K562 (cell line): Measurements from ENCODE around the gene PTPRM. TPM values are rescaled to one million over a fixed set of nuclear protein-coding genes. Genes with fewer than 3 reads are reported as not detected.

Experiments used
- ATAC-seq: fragments of 200-7000 bp; cut with Tn5 transposase; 3 replicates; pipeline ENCODE4 v1.9.1; 2020; ENCODE audit warnings: moderate library complexity
- BruUV-seq: library from RNA; stranded (reverse); fragments of 400-500 nt; replicated peaks from 2 replicates; lab custom pipeline; 2021; lab: Mats Ljungman, UMichigan
- CTCF ChIA-PET: fragments of 300-600 bp; formaldehyde crosslinking; extraction: SDS; loops from one replicate; lab custom pipeline; 2021; ENCODE audit warnings: low intra/inter-chr PET ratio; lab: Yijun Ruan, JAX
- POLR2A ChIA-PET: fragments of 300-600, 350-650 bp; sonication (Branson Sonifier 250); formaldehyde crosslinking; extraction: SDS; loops from one replicate; lab custom pipeline; 2021; ENCODE audit warnings: antibody characterized with exemption, inconsistent platforms; lab: Yijun Ruan, JAX
- DNase-seq, 4 experiments: peaks; one replicate each; pipeline versions ENCODE4 v3.0.0 to v3.0.0-alpha.2; 2011 to 2018; ENCODE audit warnings: low spot score in 3 of 4, mixed read lengths in 3 of 4; ENCODE audit errors: extremely low read depth in 1 of 4
- FAIRE-seq: peaks from 2 replicates; lab custom pipeline; 2011; peaks lifted over from hg19 to GRCh38; lab: Jason Lieb, UNC
- H2AFZ ChIP-seq: 2 replicates; pipeline ENCODE4 v1.6.0; 2011; ENCODE audit warnings: low read depth, low read length, control low read depth, inconsistent platforms
- H3K27ac ChIP-seq: fragments of 200-600 bp; 3 replicates; pipeline ENCODE4 v1.8.0; 2011; ENCODE audit warnings: low read depth, mild to moderate bottlenecking, control low read depth, inconsistent platforms, low read length, moderate library complexity, mixed read lengths; ENCODE audit errors: extremely low read depth
- H3K27me3 ChIP-seq, 2 experiments: fragments of 300-600 bp in 1 of 2; 2 replicates in 1 of 2; 3 replicates in 1 of 2; pipeline versions ENCODE4 v1.6.0 to v1.8.0; 2011; ENCODE audit warnings: inconsistent platforms in 2 of 2, low read length in 2 of 2, mild to moderate bottlenecking in 1 of 2, mixed read lengths in 1 of 2, moderate library complexity in 1 of 2; ENCODE audit not compliant: control insufficient read depth in 2 of 2, insufficient read depth in 2 of 2
- H3K36me3 ChIP-seq: fragments of 300-600 bp; 3 replicates; pipeline ENCODE4 v1.8.0; 2011; ENCODE audit warnings: mild to moderate bottlenecking, low read length, inconsistent platforms; ENCODE audit not compliant: control insufficient read depth, insufficient read depth
- H3K4me1 ChIP-seq, 2 experiments: fragments of 200-600 bp in 1 of 2; replicated peaks in 1 of 2; 2 replicates in 1 of 2; 3 replicates in 1 of 2; pipeline versions ENCODE4 v1.5.1 to v1.8.0; 2011; ENCODE audit warnings: inconsistent platforms in 2 of 2, low read length in 2 of 2, mild to moderate bottlenecking in 1 of 2, mixed read lengths in 1 of 2, moderate library complexity in 1 of 2; ENCODE audit not compliant: control insufficient read depth in 2 of 2, insufficient read depth in 2 of 2
- H3K4me2 ChIP-seq: 2 replicates; pipeline ENCODE4 v1.6.1; 2011; ENCODE audit warnings: low read length, control low read depth, inconsistent platforms, mixed read lengths; ENCODE audit not compliant: insufficient read depth
- H3K4me3 ChIP-seq: fragments of 200-600 bp; sonication (generic), shearing (Covaris generic); 2 replicates; pipeline ENCODE4 v1.5.1; 2016; ENCODE audit warnings: control low read depth, inconsistent platforms
- H3K79me2 ChIP-seq: fragments of 200-600 bp; 3 replicates; pipeline ENCODE4 v1.8.0; 2011; ENCODE audit warnings: low read length, inconsistent platforms; ENCODE audit not compliant: control insufficient read depth, insufficient read depth
- H3K9ac ChIP-seq, 2 experiments: 2 replicates each; pipeline versions ENCODE4 v1.6.0 to v1.6.1; 2011; ENCODE audit warnings: low read depth in 2 of 2, low read length in 2 of 2, control low read depth in 1 of 2, inconsistent platforms in 1 of 2, mild to moderate bottlenecking in 1 of 2, mixed read lengths in 1 of 2; ENCODE audit not compliant: insufficient read depth in 1 of 2
- H3K9me1 ChIP-seq: one replicate; pipeline ENCODE4 v1.6.0; 2011; ENCODE audit warnings: inconsistent platforms, mild to moderate bottlenecking, low read length, moderate library complexity; ENCODE audit not compliant: control insufficient read depth, insufficient read depth
- H3K9me3 ChIP-seq: replicated peaks from 2 replicates; pipeline ENCODE4 v1.5.1; 2011; ENCODE audit warnings: low read depth, low read length, inconsistent platforms; ENCODE audit not compliant: control insufficient read depth, insufficient read depth
- H4K20me1 ChIP-seq: replicated peaks from 2 replicates; pipeline ENCODE4 v1.6.1; 2011; ENCODE audit warnings: low read length, inconsistent platforms, mixed read lengths; ENCODE audit not compliant: control insufficient read depth, insufficient read depth
- BHLHE40 ChIP-seq: IDR thresholded peaks from 2 replicates; pipeline ENCODE4 v1.6.1; 2011; ENCODE audit warnings: low read length, improper control_type of control experiment
- GATAD2B ChIP-seq: fragments of 450-650 bp; IDR thresholded peaks from 2 replicates; pipeline ENCODE4 v1.6.1; 2017; ENCODE audit warnings: mild to moderate bottlenecking, borderline replicate concordance
- KDM4B ChIP-seq, 2 experiments: fragments of 450-650 bp in 1 of 2; sonication (generic) in 1 of 2; IDR thresholded peaks; 2 replicates each; pipeline ENCODE4 v1.6.1; 2016 to 2017; ENCODE audit warnings: borderline replicate concordance in 2 of 2, antibody characterized with exemption in 1 of 2, low read depth in 1 of 2, mild to moderate bottlenecking in 1 of 2
- MNT ChIP-seq, 2 experiments: fragments of 450-650 bp; conservative IDR thresholded peaks; 2 replicates each; pipeline ENCODE4 v1.6.1; 2017; ENCODE audit warnings: mild to moderate bottlenecking in 2 of 2, moderate library complexity in 2 of 2
- NR2F6 ChIP-seq: fragments of 450-650 bp; formaldehyde crosslinking; IDR thresholded peaks from 2 replicates; pipeline ENCODE4 v1.4.0; 2020; ENCODE audit warnings: mild to moderate bottlenecking
- PHTF2 ChIP-seq: fragments of 250-450 bp; sonication (Bioruptor Pico); IDR thresholded peaks from 2 replicates; pipeline ENCODE4 v1.5.0; 2021; ENCODE audit warnings: mild to moderate bottlenecking
- SMARCE1 ChIP-seq: fragments of 450-650 bp; IDR thresholded peaks from 2 replicates; pipeline ENCODE4 v1.7.1; 2016; ENCODE audit warnings: mild to moderate bottlenecking
- ZNF695 ChIP-seq: fragments of 450-650 bp; formaldehyde crosslinking; IDR thresholded peaks from 2 replicates; pipeline ENCODE4 v1.4.0; 2020; ENCODE audit warnings: mild to moderate bottlenecking, moderate library complexity
- ZNF76 ChIP-seq: fragments of 250-450 bp; sonication (Bioruptor Pico); IDR thresholded peaks from 2 replicates; pipeline ENCODE4 v1.4.0; 2020; ENCODE audit warnings: mild to moderate bottlenecking, moderate library complexity, borderline replicate concordance
- WGBS: fragments of 100-300 bp; shearing (Covaris generic); methylation state at CpG from one replicate; pipeline ENCODE4 v1.1.6; 2016; ENCODE audit warnings: low coverage, mixed read lengths; ENCODE audit not compliant: insufficient coverage; ENCODE audit errors: missing lambda C conversion rate; 5-methylcytosine and 5-hydroxymethylcytosine counted together
- in situ Hi-C: fragments of 300-500 bp; cut with MboI; formaldehyde crosslinking; loops from 4 replicates; pipeline ENCODE4 v1.15.0; 2018; ENCODE audit warnings: inconsistent platforms, mixed read lengths
- intact Hi-C: fragments of 100-400 bp; cut with micrococcal nuclease; formaldehyde crosslinking; loops from 2 replicates; pipeline ENCODE4 v1.14.2; 2022
- polyA plus RNA-seq, 8 experiments: library from polyadenylated mRNA; depleted of rRNA in 4 of 8; stranded (reverse) in 5 of 8; unstranded in 3 of 8; fragments of >200 nt; fragmentation: Nextera tagmentation in 2 of 8; fragmentation: Illumina TruSeq in 1 of 8; extraction: Ambion mirVana in 2 of 8; extraction: Trizol in 1 of 8; gene quantifications; 2 replicates each; pipeline versions ENCODE4 v1.2.1 to v1.2.3, GENCODE V29; 2011 to 2014; ENCODE audit warnings: inconsistent platforms in 1 of 8, missing spikeins in 1 of 8
- total RNA-seq, 7 experiments: library from RNA; depleted of rRNA in 6 of 7; stranded (reverse); fragments of >200 nt in 6 of 7; fragmentation: Illumina TruSeq in 2 of 7; extraction: Trizol in 2 of 7; gene quantifications; 2 replicates each; pipeline versions ENCODE4 v1.2.1 to v1.2.3, GENCODE V29; 2011 to 2021; ENCODE audit warnings: low replicate concordance in 1 of 7
- TF ChIP-seq, protein P1 (sequence below): fragments of 250-450 bp; sonication (Bioruptor Pico); IDR thresholded peaks from 2 replicates; pipeline ENCODE4 v1.9.0; 2021; ENCODE audit warnings: mild to moderate bottlenecking
- TF ChIP-seq, protein P2 (sequence below): fragments of 250-450 bp; sonication (Bioruptor Pico); IDR thresholded peaks from 2 replicates; pipeline ENCODE4 v1.4.0; 2020; ENCODE audit warnings: mild to moderate bottlenecking, moderate library complexity
- TF ChIP-seq, protein P3 (sequence below): IDR thresholded peaks from 2 replicates; pipeline ENCODE4 v1.6.1; 2014; ENCODE audit warnings: antibody characterized with exemption

Gene PTPRM
- total and polyA plus RNA-seq, 9 of the 15 experiments (the other 6 are each of a cell fraction or from before 2014, with no cell fraction given) = 0.03 to 0.16 (median 0.08) TPM; not detected in 3

DNA sequence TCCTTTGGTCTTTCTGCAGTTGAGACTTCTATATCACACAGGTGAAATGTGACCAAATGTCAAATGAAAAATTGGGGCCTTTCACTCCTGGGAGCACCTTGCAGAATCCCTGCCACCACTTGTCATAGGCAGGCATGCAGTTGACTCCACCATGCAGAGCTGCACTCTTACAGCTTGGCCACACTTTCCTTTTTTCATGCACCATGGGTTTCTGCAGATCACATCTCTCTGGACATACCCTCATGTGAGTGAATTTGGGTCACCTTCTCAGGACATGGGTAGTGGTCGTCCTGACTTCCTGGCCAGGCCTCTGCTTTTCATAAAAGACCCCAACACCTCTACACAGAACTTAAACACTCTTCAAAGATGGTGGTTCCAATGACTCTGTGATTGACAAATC, 887.0 kb downstream of the PTPRM start:
- H3K27me3 ChIP-seq = peaks cover 3 to 11% of the 10 kb centered on the region in 2 experiments; a peak in 2 of 5 replicates
- no peak overlapping the region for H3K9ac ChIP-seq
- 0% methylated on average over 1 of the region's 1 CpG for WGBS
- intact Hi-C loops = no loop called here
- DNase-seq (no peak), FAIRE-seq (no peak), ATAC-seq (no peak)
- H3K36me3 ChIP-seq = no peaks in the 10 kb centered on the region
- ChIA-PET CTCF (no interaction called here), POLR2A (interaction anchor here (0.7 kb wide), 1 partner anchor 21 kb away, joined by 3 read pairs; no protein-coding TSS in a partner anchor)
- in situ Hi-C loops = no loop called here
- no peaks in the 10 kb centered on the region for H3K9me3 ChIP-seq
- H3K4me3 ChIP-seq = no peak overlapping the region
- H3K27ac ChIP-seq = no peak overlapping the region
- TF ChIP-seq SMARCE1 (no peak), NR2F6 (CRISPR knock-in tag) (no peak), PHTF2 (CRISPR knock-in tag) (no peak), GATAD2B (no peak), BHLHE40 (no peak), MNT (conservative IDR thresholded peaks at IDR 0.05) (no peak), KDM4B (IDR thresholded peaks at IDR 0.05; ENCODE audit: borderline replicate concordance in 2 of 2, low read depth in 1 of 2) (no peak), ZNF695 (CRISPR knock-in tag) (no peak), ZNF76 (no peak)
- TF ChIP-seq, protein P1, sequence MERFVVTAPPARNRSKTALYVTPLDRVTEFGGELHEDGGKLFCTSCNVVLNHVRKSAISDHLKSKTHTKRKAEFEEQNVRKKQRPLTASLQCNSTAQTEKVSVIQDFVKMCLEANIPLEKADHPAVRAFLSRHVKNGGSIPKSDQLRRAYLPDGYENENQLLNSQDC (CRISPR knock-in tag) = no peak
- TF ChIP-seq, protein P2, sequence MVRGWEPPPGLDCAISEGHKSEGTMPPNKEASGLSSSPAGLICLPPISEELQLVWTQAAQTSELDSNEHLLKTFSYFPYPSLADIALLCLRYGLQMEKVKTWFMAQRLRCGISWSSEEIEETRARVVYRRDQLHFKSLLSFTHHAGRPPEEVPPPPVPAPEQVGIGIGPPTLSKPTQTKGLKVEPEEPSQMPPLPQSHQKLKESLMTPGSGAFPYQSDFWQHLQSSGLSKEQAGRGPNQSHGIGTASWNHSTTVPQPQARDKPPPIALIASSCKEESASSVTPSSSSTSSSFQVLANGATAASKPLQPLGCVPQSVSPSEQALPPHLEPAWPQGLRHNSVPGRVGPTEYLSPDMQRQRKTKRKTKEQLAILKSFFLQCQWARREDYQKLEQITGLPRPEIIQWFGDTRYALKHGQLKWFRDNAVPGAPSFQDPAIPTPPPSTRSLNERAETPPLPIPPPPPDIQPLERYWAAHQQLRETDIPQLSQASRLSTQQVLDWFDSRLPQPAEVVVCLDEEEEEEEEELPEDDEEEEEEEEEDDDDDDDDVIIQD (CRISPR knock-in tag) = no peak
- TF ChIP-seq, protein P3, sequence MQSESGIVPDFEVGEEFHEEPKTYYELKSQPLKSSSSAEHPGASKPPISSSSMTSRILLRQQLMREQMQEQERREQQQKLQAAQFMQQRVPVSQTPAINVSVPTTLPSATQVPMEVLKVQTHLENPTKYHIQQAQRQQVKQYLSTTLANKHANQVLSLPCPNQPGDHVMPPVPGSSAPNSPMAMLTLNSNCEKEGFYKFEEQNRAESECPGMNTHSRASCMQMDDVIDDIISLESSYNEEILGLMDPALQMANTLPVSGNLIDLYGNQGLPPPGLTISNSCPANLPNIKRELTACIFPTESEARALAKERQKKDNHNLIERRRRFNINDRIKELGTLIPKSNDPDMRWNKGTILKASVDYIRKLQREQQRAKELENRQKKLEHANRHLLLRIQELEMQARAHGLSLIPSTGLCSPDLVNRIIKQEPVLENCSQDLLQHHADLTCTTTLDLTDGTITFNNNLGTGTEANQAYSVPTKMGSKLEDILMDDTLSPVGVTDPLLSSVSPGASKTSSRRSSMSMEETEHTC = no peak
- no peak overlapping the region for H2AFZ ChIP-seq
- no peaks in the 10 kb centered on the region for H4K20me1 ChIP-seq
- H3K79me2 ChIP-seq = no peaks in the 10 kb centered on the region
- BruUV-seq = no TSS peak
- H3K4me2 ChIP-seq = no peak overlapping the region
- no peaks in the 10 kb centered on the region for H3K9me1 ChIP-seq
- H3K4me1 ChIP-seq = peaks cover 0 to 3% of the 10 kb centered on the region in 2 experiments; a peak in 2 of 5 replicates
